IPS-NIHi11 (cell line): ENCODE measurements around the gene AGA.
A peak's percentile ranks its signal among the peaks of the same experiment; 100 is the strongest.

Experiments
- DNase-seq: peaks from one replicate; pipeline ENCODE4 v3.0.0; 2012; ENCODE audit warnings: mixed read lengths, low spot score

Gene AGA

DNA sequence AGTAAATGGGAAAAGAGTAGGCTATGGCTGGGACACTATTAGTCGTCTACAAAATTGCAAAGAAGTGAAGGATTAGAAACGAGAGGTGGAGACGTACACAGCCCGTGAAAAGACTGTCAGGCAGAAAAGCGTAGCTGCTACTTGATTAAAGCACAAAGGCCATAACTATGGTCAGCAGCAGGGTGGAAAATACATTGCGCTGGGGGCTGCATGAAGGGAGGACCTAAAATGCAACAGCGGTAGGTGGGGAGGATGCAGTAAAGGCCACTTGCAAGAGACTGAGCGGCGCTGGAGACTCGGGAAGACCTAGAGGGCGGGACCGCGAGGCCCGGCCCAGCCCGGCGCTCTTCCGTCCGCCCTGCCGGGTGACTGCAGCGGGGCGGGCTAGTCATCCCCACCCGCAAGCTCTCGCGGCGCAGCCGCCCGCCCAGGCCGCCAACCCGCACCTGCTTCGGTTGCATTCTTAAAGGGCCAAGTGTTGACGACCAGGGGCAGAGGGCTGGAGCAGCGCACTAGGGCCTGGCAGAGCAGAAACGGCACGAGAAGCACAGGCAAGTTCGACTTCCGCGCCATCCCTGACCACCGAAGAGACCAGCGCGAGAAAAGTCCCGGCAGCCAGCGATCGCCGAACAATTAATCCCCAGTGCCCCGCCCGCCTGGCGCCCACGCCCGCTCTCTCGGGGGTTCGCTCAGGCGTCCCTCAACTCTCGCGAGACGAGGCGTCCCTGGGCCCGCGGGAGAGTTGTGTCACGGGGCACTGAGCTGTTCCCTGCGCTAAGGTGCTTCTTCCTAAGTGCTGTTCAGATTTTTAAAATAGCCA is at the start of gene AGA:
AGA (minus strand) TSS at position 635 of the 820 bp plus-strand sequence; CDS start at position 573, 62 bp downstream.
- DNase-seq: peak; percentile 92

DNA sequence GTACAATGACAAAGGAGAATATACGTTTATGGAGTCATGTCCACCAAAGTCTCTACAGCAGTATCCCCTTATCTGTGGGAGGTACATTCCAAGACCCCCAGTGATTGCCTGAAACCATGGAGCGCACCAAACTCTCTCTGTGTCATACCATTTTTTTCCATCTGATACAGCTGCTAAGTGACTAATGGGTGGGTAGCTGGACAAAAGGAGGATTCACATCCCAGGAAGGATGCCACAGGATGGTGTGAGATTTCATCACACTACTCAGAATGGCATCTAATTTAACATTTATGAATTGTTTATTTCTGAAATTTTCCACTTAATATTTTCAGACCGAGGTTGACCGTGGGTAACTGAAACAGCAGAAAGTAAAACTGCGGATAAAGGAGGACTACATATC is 49.8 kb upstream of the AGA start:
- DNase-seq: no peak

DNA sequence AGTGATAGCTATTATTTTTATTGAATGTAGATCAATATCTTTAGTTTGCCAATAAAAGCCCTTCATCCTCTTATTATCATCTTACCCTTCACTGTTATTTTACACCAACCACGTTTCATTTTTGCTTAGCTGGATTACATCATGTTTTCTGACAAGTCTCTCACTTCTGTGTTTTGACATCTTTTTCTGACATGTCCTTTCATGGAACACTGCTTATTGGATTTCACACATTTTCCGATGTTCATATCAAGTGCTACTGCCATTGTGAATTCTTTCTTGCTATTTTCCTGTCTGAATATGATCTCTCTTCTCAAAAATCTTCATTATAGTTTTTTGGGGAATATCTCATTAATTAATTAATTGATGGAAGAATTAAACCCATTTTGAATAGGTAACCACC is 48.5 kb upstream of the AGA start:
- DNase-seq: no peak

DNA sequence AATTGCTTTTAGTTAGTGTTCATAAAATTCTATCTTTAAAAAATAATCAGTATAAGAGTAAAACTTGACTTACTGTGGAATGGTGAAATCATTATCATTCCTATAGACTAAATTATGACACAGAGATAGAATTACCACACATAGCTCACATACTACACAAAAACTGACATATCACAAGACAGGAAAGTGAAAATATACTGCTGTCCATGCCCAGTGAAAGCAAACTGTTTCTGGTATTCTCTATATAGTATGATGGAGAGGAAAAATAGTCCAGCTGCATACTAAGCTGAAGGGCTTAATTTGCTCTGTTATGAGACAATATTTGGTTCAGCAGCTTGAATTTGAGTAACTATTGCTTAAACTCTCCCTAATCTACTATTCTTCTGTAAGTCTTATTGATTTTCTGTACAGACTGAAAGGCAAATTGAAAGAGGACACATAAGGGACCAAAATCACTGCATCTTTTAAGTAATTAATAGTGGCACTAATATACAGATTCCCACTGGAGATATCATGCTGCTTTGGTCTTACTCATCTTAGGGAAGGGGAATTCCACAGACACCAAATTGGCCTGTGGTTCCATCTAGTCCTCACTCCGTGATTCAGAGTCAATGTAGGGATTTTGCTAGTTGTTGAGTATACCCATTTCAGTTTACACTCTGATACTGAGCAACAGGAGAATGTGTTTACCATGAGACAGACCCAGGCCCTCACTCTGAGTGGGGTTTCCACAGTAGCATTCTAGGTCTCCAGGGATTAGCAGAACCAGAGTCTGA is 47.4 kb upstream of the AGA start:
- DNase-seq: no peak

GRCh38 chr4:177487977-177488376 is 45.7 kb upstream of the AGA start:
- no peak for DNase-seq

- DNase-seq: no peak
Observed at GRCh38 chr4:177485528-177485927, 43.3 kb upstream of the AGA start.

- no peak for DNase-seq
Observed at GRCh38 chr4:177484613-177485021, 42.4 kb upstream of the AGA start.

- DNase-seq: no peak
Observed at GRCh38 chr4:177483760-177484159, 41.5 kb upstream of the AGA start.

DNA sequence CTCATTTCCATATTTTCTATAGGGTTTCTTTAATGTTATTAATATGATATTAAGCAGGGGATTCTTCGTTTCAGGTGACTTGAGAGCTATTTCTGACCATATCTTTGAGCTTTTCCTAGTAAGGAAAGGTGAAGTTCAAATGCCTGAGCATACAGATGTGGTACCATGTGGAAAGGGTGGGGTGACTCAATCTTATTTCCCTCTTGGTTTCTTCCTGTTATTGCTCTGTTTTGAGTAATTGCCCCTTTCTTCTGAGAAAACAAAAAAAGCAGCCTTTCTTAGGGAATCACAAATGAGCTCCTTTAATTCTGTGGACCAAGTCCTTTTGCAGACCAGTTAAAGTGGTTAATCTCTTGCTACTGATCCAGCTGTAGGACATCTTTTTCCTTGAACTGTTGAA is 41.0 kb upstream of the AGA start:
- DNase-seq: no peak

GRCh38 chr4:177482367-177482766 is 40.1 kb upstream of the AGA start:
- DNase-seq: no peak

DNA sequence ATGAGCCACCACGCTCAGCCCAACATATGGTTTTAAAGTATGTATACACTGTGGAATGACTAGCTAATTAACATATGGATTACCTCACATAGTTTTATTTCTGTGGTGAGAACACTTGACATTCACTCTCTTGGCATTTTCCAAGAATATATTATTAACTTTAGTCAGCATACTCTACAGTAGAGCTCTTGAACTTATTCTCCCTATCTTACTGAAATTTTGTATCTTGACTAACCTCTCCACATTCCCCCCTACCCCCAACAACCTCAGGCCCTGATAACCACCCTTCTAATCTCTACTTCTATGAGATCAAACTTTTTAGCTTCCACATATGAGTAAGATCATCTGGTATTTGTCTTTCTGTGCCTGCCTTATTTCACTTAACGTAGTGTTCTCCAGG is 38.6 kb upstream of the AGA start:
- DNase-seq: no peak

GRCh38 chr4:177479063-177479462 is 36.8 kb upstream of the AGA start:
- DNase-seq: no peak

DNA sequence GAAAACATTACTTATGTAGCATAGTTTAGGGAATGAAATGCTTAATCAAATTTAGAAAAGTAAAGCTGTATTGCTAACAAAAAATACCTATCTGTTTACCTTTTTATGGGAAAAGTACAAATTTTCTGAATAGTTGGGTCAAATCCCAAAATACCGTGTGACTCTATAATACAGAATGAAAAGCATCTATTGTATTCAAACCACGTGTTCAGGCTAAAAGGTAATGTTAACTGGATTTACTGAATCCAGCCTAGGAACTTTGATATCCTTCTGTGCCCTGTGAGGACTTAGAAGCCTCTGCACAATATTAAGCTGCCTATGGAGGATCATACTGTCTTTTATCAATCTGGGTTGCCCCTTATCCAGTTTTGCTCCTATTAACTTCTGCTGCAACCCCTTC is 36.3 kb upstream of the AGA start:
- DNase-seq: no peak

DNA sequence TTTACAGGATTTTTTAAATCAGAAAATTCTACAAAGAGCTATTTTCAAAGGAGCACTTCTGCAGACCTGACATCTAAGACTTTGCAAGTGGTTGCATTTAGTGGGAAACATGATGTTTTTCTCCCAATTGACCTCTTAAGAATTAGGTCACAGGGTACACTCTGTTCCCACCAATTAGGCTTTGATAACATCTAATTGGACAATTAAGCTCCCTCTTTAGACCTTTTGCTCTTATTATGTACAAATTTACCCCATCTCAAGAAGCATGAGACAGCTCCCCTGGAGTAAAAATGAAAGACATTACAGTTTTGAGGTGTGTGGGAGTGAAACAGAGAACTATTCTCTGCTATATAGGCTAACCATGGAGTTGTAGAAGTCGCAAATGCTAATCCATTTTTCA is 31.8 kb upstream of the AGA start:
- DNase-seq: no peak

GRCh38 chr4:177464026-177464425 is 21.8 kb upstream of the AGA start:
- DNase-seq: no peak

GRCh38 chr4:177461606-177462005 is 19.4 kb upstream of the AGA start:
- DNase-seq: no peak

GRCh38 chr4:177460460-177460859 is 18.2 kb upstream of the AGA start:
- no peak for DNase-seq

- DNase-seq: no peak
Observed at GRCh38 chr4:177455561-177455970, 13.3 kb upstream of the AGA start.

GRCh38 chr4:177453116-177453515 is 10.9 kb upstream of the AGA start:
- DNase-seq: no peak

- DNase-seq: no peak
Observed at GRCh38 chr4:177451108-177451500, 8.9 kb upstream of the AGA start.

- DNase-seq: no peak
Observed at GRCh38 chr4:177450426-177451107, 8.3 kb upstream of the AGA start.

- DNase-seq: no peak
Observed at GRCh38 chr4:177448850-177449249, 6.6 kb upstream of the AGA start.
